ENCODE data around the gene TMIGD2.
A peak's percentile ranks its signal among the peaks of the same experiment; 100 is the strongest.
"Not testable (repeated sequence)": the region's sequence is repeated elsewhere in the genome, so short reads cannot be mapped to it uniquely, and the experiment has no call there.

Gene TMIGD2

DNA sequence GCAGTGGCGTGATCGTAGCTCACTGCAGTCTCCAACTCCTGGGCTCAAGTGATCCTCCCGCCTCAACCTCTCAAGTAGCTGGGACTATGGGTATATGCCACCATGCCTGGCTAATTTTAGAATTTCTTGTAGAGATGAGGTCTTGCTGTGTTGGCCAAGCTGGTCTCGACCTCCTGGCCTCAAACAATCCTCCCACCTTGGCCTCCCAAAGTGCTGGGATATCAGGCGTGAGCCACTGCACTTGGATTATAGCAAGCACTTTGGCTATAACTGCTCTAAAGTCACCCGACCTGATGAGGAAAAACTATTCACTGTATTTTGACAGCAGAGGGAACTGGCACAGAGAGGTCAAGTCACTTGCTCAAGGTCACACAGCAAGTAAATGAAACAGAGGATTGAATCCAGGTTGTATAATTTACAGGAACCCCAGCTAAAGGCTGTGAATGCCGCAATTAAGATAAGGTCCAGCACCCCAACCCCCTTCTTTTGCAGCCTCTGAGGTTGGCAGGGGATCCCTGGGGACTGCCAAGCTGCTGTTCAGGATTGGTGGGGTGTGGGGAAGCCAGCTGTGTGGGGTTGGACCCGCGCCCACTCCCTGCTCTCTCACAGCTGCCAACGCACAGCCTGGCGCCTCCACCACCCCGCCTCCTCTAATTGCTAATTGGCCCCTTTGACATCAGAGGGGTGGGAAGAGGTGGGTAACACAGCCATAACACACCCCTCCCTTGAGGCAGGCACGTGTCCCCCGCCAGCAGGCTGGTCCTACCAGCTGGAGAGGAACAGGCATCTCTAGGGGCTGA lies 6.0 kb downstream of the TMIGD2 start:
- peak; percentile 93 for DNase-seq

DNA sequence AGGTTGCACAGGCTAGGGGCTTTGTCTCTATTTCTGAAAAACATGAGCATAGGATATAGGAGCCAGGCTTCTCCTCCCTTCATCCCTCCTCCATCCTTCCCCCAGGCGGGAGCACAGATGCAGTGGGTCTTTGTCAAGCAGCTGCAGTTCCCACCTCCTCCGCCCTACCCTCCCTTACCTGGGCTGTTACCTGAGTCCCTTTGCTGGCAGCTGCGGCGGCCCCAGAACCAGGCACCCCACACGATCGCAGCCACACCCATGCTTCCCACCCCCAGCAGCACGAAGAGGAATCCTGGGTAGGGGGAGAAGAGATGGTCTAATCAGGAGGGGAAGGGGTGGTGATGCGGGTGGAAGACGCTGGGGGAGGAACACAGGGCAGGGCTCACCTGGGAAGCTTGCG lies 7.8 kb downstream of the TMIGD2 start:
- DNase-seq = no peak

DNA sequence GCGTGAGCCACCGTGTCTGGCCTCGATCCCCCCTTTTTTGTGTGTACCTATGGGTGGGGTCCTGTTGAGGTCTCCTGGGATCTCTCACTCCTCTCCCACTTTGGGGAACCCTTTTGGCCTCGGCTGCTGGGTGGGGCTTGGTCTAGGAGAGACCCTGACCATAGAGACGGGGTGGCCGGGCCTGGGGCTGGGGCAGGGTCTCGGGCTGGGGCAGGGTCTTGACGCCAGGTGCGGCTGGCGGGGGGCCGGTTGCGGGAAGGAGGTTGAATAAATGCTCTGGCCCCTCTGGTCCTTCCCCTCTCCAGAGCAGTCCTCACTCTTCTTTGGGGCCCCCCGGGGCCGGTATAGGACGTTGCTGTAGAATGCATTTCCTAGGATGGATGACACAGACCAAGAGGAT lies 9.7 kb downstream of the TMIGD2 start:
- DNase-seq = no peak

GRCh38 chr19:4291184-4291732 lies 10.9 kb downstream of the TMIGD2 start:
- no peak for DNase-seq

- no peak for DNase-seq
Observed at GRCh38 chr19:4288091-4288777, 14.0 kb downstream of the TMIGD2 start.

DNA sequence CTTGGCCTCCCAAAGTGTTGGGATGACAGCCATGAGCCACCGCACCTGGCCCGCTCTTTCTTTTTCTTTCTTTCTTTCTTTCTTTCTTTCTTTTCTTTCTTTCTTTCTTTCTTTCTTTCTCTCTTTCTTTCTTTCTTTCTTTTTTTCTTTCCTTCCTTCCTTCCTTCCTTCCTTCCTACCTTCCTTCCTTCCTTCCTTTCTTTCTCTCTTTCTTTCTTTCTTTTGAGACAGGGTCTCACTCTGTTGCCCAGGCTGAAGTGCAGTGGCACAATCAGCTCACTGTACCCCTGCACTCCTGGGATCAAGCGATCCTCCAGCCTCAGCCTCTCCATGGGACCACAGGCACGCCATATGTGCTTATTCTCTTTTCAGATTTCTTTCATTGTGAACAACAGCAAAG lies 16.0 kb downstream of the TMIGD2 start:
- not testable (repeated sequence) for DNase-seq

DNA sequence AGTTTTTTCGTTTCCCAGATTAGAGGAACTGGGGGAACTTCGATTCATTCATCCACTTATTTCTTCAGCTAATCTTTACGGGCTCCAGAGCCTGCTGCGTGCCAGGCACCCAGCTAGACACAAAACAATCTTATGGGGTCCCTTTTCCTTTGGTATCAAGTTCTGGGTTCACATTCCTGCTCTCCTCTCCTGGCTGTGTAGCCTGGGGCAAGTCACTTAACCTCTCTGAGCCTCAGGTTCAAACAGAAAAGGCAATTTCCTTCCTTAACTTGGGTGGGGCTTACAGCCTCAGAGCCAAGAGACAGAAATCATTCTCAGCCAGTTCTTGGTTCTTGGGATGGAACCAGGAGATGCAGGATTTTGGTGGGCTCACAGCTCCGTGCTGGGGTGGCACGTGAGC lies 17.2 kb downstream of the TMIGD2 start:
- DNase-seq = no peak

DNA sequence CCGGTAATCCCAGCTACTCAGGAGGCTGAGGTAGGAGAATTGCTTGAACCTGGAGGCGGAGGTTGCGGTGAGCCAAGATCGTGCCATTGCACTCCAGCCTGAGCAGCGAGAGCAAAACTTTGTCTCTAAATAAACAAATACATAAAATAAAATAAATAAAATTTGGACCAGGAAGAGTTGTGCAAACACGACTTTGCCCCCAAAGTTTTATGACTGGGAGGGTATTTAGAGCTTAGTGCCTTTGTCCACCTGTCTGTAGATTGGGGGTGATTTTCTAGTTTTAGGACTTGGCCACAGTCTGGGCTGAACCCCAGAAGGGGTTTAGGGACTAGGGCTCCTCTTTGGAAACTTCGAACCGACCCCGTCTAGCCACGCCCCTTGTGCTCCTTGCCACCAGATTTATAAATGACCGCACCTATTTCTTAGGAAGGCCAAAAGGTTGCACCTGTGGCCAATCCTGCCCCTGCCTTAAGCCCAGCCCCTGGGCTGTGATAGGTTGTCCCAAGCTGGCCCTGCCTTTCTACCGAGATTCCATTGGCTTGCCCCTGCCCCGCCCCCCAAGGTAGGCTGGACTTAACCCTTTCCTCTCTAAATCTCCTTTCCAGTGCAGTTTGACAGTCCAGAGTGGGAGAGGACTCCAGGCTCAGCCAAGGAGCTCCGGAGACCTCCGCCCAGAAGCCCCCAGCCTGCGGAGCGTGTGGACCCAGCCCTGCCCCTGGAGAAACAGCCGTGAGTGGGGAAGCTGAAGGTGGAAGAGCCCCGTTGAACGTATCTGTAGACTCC lies 17.8 kb downstream of the TMIGD2 start:
- no peak for DNase-seq

DNA sequence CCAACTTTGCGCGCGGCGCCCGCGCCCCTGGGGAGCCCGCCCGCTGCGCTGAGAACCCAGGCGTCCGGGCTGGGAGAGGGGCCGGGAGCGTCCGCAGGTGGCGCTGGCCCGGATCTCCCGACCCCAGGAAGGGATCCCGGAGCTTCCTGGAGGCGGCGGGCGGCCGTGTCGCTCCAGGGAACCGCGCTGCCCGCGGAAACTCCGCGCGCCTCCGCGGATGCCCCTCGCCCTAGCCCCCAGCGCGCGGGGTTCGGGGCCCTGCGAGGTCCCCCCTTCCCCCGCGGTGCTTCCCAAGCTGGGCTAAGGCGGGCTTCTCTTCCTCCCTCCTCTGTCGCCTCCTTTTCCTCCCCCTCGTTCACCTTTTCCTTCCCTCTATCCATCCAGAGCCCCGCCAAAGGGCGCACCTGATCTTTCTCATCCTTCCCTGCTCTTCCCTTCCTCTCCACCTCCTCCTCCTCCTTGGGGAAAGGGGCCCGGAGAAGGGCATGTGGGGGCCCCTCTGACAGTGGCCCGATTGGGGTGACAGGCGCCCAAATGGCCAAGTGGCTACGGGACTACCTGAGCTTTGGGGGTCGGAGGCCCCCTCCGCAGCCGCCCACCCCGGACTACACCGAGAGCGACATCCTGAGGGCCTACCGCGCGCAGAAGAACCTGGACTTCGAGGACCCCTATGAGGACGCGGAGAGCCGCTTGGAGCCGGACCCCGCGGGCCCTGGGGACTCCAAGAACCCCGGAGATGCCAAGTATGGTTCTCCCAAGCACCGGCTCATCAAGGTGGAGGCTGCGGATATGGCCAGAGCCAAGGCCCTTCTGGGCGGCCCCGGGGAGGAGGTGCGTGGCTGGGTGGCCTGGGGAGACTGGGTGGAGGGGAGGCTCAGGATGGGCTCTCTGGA lies 22.4 kb downstream of the TMIGD2 start:
- peak; percentile 16 for DNase-seq

DNA sequence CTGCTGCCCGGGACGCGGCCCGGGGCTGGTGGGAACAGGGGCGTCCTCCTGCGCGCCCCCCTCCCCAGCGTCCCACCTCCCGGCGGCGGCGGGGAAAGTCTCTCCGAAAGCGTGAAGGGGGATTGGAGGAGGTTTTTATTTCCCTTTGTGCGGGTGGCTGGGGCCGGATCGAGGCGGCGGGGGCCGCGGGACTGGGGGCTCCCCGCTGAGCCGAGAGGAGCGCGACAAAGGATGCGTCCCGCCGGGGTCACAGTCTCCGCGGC lies 23.0 kb downstream of the TMIGD2 start:
- no peak for DNase-seq

GRCh38 chr19:4278419-4279266 lies 23.5 kb downstream of the TMIGD2 start, which contains the start of gene SHD:
TSS of gene SHD (plus strand) at chr19:4279266. CDS start at chr19:4280064, 798 bp downstream.
- no peak for DNase-seq

GRCh38 chr19:4278010-4278409 lies 24.2 kb downstream of the TMIGD2 start:
- no peak for DNase-seq

GRCh38 chr19:4277191-4277696 lies 24.9 kb downstream of the TMIGD2 start:
- DNase-seq = peak; percentile 59

DNA sequence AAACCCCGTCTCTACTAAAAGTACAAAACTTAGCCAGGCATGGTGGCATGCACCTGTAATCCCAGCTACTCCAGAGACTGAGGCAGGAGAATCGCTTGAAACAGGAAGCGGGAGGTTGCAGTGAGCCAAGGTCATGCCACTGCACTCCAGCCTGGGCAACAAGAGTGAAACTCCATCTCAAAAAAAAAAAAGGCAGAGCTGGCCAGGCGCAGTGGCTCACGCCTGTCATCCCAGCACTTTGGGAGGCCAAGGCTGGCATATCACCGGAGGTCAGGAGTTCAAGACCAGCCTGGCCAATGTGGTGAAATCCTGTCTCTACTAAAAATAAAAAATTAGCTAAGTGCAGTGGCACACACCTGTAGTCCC lies 27.9 kb downstream of the TMIGD2 start:
- DNase-seq = not testable (repeated sequence)

DNA sequence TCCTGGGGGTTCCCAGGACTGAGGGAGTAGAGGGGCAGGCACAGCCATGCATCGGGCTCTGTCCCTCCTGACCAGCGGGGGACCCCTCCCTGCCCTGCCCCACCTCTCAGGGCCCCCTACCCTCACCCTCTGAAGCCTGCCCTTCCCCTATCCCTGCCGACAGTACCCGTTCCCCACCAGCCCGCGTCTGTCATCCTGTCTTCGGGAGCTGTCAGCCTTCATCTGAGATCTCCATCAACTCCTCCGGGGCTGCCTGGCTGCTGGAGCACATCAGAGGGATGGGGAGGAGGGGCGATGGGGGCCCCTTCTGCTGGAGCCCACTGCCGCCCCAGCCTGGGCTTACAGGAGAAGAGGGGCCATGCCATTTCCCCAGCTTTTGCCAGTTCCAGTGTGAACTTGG lies 29.3 kb downstream of the TMIGD2 start:
- DNase-seq = no peak

GRCh38 chr19:4268816-4269430 lies 33.3 kb downstream of the TMIGD2 start:
- DNase-seq = no peak

- DNase-seq = no peak
Observed at GRCh38 chr19:4267901-4268815, 34.0 kb downstream of the TMIGD2 start.

GRCh38 chr19:4267101-4267900 lies 34.9 kb downstream of the TMIGD2 start:
- peak; percentile 16 for DNase-seq

Data from COR-L47 (cell line).